Mesenchymal stem cell (in vitro differentiated cells and primary cell): Measurements from ENCODE around the gene DMXL1.
A peak's percentile ranks its signal among the peaks of the same experiment; 100 is the strongest.

ENCODE experiments used
- DNase-seq: peaks from one replicate; pipeline ENCODE4 v3.0.0-alpha.2; 2013
- H2AFZ ChIP-seq: one replicate; pipeline ENCODE4 v1.6.1; 2013; ENCODE audit warnings: low read depth, mild to moderate bottlenecking, control low read depth, inconsistent platforms, low read length, moderate library complexity
- H2AK5ac ChIP-seq: 2 replicates; pipeline ENCODE4 v1.6.1; 2013; ENCODE audit warnings: low read length, moderate library complexity, mild to moderate bottlenecking, inconsistent platforms; ENCODE audit not compliant: severe bottlenecking
- H2BK120ac ChIP-seq: one replicate; pipeline ENCODE4 v1.6.1; 2013; ENCODE audit warnings: low read depth, mild to moderate bottlenecking, inconsistent platforms, low read length, moderate library complexity
- H2BK12ac ChIP-seq, 2 experiments: one replicate each; pipeline ENCODE4 v1.6.1; 2013; ENCODE audit warnings: inconsistent platforms in 2 of 2, low read length in 2 of 2, mild to moderate bottlenecking in 2 of 2, moderate library complexity in 2 of 2, control low read depth in 1 of 2
- H2BK15ac ChIP-seq: one replicate; pipeline ENCODE4 v1.6.1; 2013; ENCODE audit warnings: mild to moderate bottlenecking, low read depth, inconsistent platforms; ENCODE audit not compliant: poor library complexity, severe bottlenecking
- H2BK5ac ChIP-seq: 2 replicates; pipeline ENCODE4 v1.6.1; 2013; ENCODE audit warnings: low read depth, mild to moderate bottlenecking, low read length, control low read depth, inconsistent platforms; ENCODE audit not compliant: poor library complexity, severe bottlenecking
- H3K14ac ChIP-seq, 2 experiments: one replicate each; pipeline ENCODE4 v1.6.1; 2013; ENCODE audit warnings: inconsistent platforms in 2 of 2, low read length in 2 of 2, control low read depth in 1 of 2, mild to moderate bottlenecking in 1 of 2, moderate library complexity in 1 of 2
- H3K18ac ChIP-seq, 2 experiments: one replicate each; pipeline ENCODE4 v1.6.1; 2013; ENCODE audit warnings: inconsistent platforms in 2 of 2, low read length in 2 of 2, control low read depth in 1 of 2, low read depth in 1 of 2, mild to moderate bottlenecking in 1 of 2
- H3K23ac ChIP-seq, 2 experiments: one replicate each; pipeline ENCODE4 v1.6.1; 2013; ENCODE audit warnings: inconsistent platforms in 2 of 2, low read length in 2 of 2, mild to moderate bottlenecking in 2 of 2, moderate library complexity in 2 of 2, control low read depth in 1 of 2
- H3K27ac ChIP-seq: 2 replicates; pipeline ENCODE4 v1.5.1; 2013; ENCODE audit warnings: mild to moderate bottlenecking, moderate library complexity, low read length, control low read depth, inconsistent platforms; ENCODE audit not compliant: poor library complexity, severe bottlenecking
- H3K27me3 ChIP-seq, 2 experiments: 2 replicates each; pipeline versions ENCODE4 v1.6.1 to v1.7.0; 2013; ENCODE audit warnings: low read length in 2 of 2, mild to moderate bottlenecking in 2 of 2, moderate library complexity in 2 of 2, control low read depth in 1 of 2, inconsistent platforms in 1 of 2; ENCODE audit not compliant: control insufficient read depth in 1 of 2, insufficient read depth in 1 of 2
- H3K36me3 ChIP-seq, 2 experiments: 2 replicates each; pipeline versions ENCODE4 v1.6.1 to v1.7.0; 2013; ENCODE audit warnings: low read length in 2 of 2, control low read depth in 1 of 2, inconsistent platforms in 1 of 2, low read depth in 1 of 2, mild to moderate bottlenecking in 1 of 2; ENCODE audit not compliant: insufficient read depth in 2 of 2, control insufficient read depth in 1 of 2
- H3K4ac ChIP-seq, 2 experiments: one replicate each; pipeline ENCODE4 v1.6.1; 2013; ENCODE audit warnings: inconsistent platforms in 2 of 2, low read length in 2 of 2, mild to moderate bottlenecking in 2 of 2, moderate library complexity in 2 of 2, control low read depth in 1 of 2, low read depth in 1 of 2
- H3K4me1 ChIP-seq: 2 replicates; pipeline ENCODE4 v1.6.1; 2013; ENCODE audit warnings: low read depth, low read length, control low read depth; ENCODE audit not compliant: control insufficient read depth, insufficient read depth
- H3K4me2 ChIP-seq: 2 replicates; pipeline ENCODE4 v1.6.1; 2013; ENCODE audit warnings: low read length, mild to moderate bottlenecking, inconsistent platforms; ENCODE audit not compliant: poor library complexity, severe bottlenecking
- H3K4me3 ChIP-seq, 2 experiments: 2 replicates each; pipeline versions ENCODE4 v1.5.1 to v1.7.0; 2013; ENCODE audit warnings: low read length in 2 of 2, mild to moderate bottlenecking in 2 of 2, control low read depth in 1 of 2, low read depth in 1 of 2; ENCODE audit not compliant: insufficient read depth in 1 of 2
- H3K79me1 ChIP-seq: replicated peaks from 2 replicates; pipeline ENCODE4 v1.6.1; 2013; ENCODE audit warnings: mild to moderate bottlenecking, control low read depth, low read length, inconsistent platforms; ENCODE audit not compliant: poor library complexity, severe bottlenecking
- H3K9ac ChIP-seq: 2 replicates; pipeline ENCODE4 v1.7.0; 2013; ENCODE audit warnings: mild to moderate bottlenecking, low read length, moderate library complexity
- H3K9me3 ChIP-seq: 2 replicates; pipeline ENCODE4 v1.7.0; 2013; ENCODE audit warnings: mild to moderate bottlenecking, low read length; ENCODE audit not compliant: control insufficient read depth
- H4K8ac ChIP-seq: one replicate; pipeline ENCODE4 v1.6.1; 2013; ENCODE audit warnings: inconsistent platforms, mild to moderate bottlenecking, low read length, moderate library complexity
- H4K91ac ChIP-seq: one replicate; pipeline ENCODE4 v1.6.1; 2013; ENCODE audit warnings: mild to moderate bottlenecking, low read length, inconsistent platforms
- WGBS: methylation state at CpG from one replicate; pipeline ENCODE4 v1.1.7; 2013; ENCODE audit warnings: mixed read lengths; 5-methylcytosine and 5-hydroxymethylcytosine counted together

DMXL1 gene

DNA sequence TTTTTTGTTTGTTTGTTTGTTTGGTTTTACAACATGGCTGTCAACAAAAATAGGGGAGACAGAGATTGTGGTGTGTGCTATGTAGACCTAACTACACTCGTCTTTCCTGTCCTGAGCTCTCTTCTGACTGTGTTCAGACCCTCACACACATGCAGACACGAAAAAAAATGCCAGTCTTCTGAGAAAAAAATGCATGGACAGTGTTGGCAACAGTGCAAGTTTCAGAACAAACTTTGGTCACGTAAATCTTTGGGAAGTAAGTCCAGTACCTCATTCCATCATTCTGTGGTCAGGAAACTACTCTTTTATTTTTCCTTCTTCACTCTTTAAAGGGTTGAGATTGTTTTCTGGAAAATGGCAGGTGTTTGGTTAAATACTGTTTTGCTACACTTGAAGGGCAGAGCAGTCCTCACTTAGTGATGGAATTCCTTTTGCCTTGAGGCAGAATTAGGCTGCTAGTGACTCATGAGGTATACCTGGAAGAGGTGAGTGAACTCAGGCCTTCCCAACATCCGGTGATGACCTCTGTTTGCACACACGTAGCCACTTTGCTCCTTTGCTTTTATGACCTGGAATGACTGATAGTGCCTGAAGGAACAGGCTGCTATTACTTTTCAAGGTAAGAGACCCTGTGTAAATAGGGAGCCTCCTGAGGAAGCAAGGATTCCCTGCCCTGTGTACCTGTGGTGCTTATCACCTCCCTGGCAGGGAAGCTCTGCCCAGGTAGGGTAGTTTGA lies 203.3 kb downstream of the DMXL1 start:
- no peak overlapping the region for H2BK5ac ChIP-seq
- no peak overlapping the region for H2BK120ac ChIP-seq
- DNase-seq = no peak
- no peak overlapping the region for H3K4ac ChIP-seq
- no peak overlapping the region for H2BK15ac ChIP-seq
- no peak overlapping the region for H2AK5ac ChIP-seq
- no peak overlapping the region for H3K4me3 ChIP-seq
- no peak overlapping the region for H3K9ac ChIP-seq
- H3K4me2 ChIP-seq = no peak overlapping the region
- H4K8ac ChIP-seq = no peak overlapping the region
- no peak overlapping the region for H3K23ac ChIP-seq
- H3K79me1 ChIP-seq = peaks cover 11% of the 10 kb centered on the region
- no peak overlapping the region for H2BK12ac ChIP-seq
- no peaks in the 10 kb centered on the region for H3K27me3 ChIP-seq
- no peak overlapping the region for H2AFZ ChIP-seq
- H3K18ac ChIP-seq = no peak overlapping the region
- peak overlapping the region; percentile 13 for H3K27ac ChIP-seq
- no peaks in the 10 kb centered on the region for H3K36me3 ChIP-seq
- H3K14ac ChIP-seq = no peak overlapping the region
- no peaks in the 10 kb centered on the region for H3K9me3 ChIP-seq
- H4K91ac ChIP-seq = no peak overlapping the region
- 79% methylated on average over 5 of the region's 5 CpGs for WGBS
- H3K4me1 ChIP-seq = peaks cover 11% of the 10 kb centered on the region

DNA sequence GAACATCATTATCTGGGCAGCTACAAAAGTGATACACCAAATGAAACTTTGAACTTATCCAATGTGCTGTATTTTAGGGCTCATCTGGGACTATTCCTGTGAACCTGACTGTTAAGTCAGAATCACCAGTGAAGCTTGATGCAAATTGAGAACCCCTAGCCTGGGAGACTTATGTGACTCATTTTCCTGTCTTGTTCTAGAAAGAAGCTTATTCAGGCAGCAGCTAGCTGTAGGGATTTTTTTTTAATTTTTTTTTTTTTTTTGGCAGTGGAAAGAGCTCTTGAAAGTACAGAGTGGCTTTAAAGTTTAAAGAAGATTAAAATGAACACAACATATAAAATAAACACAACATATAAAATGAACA lies 203.9 kb downstream of the DMXL1 start:
- Histone ChIP-seq H2BK120ac (no peak overlapping the region), H4K91ac (no peak overlapping the region), H3K36me3 (no peaks in the 10 kb centered on the region), H2AFZ (no peak overlapping the region), H2BK12ac (no peak overlapping the region), H3K27me3 (no peaks in the 10 kb centered on the region), H2AK5ac (no peak overlapping the region), H3K27ac (peak overlapping the region; percentile 13), H4K8ac (no peak overlapping the region), H3K23ac (no peak overlapping the region), H3K4me2 (no peak overlapping the region), H3K4me3 (no peak overlapping the region), H2BK5ac (no peak overlapping the region), H3K79me1 (peaks cover 12% of the 10 kb centered on the region), H3K9ac (no peak overlapping the region), H3K4me1 (peaks cover 11% of the 10 kb centered on the region), H3K14ac (no peak overlapping the region), H3K18ac (no peak overlapping the region), H2BK15ac (no peak overlapping the region), H3K9me3 (no peaks in the 10 kb centered on the region), H3K4ac (no peak overlapping the region)
- DNase-seq = peak; percentile 61

DNA sequence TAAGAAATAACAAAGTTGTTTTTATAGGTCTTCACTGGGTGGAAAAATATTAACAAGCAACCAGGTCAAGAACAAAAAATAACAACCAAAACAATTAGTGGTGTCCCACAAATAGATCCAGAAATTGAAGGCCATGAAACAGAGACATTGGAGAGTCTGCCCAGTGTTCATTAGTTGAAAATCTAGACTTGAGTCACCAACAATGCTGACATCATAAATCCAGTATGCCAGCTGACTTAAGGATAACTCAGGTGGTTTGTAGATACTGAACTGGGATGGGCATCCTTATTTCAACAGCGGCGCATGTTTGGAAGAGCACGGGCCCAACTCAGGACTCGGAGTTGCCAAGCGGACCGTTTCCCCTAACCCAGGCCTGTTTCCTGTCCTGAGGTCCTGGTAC lies 204.3 kb downstream of the DMXL1 start:
- peaks cover 12% of the 10 kb centered on the region for H3K79me1 ChIP-seq
- no peak overlapping the region for H2AFZ ChIP-seq
- H4K91ac ChIP-seq = no peak overlapping the region
- peak overlapping the region in 1 of 2 experiments; percentile 29 for H3K18ac ChIP-seq
- H3K9ac ChIP-seq = no peak overlapping the region
- no peak overlapping the region for H2BK5ac ChIP-seq
- no peak for DNase-seq
- no peak overlapping the region for H2BK15ac ChIP-seq
- H3K4me1 ChIP-seq = peaks cover 11% of the 10 kb centered on the region
- H3K4me3 ChIP-seq = no peak overlapping the region
- no peak overlapping the region for H4K8ac ChIP-seq
- H3K4ac ChIP-seq = no peak overlapping the region
- no peaks in the 10 kb centered on the region for H3K27me3 ChIP-seq
- no peak overlapping the region for H3K14ac ChIP-seq
- H3K23ac ChIP-seq = no peak overlapping the region
- no peaks in the 10 kb centered on the region for H3K36me3 ChIP-seq
- no peak overlapping the region for H3K27ac ChIP-seq
- H2AK5ac ChIP-seq = peak overlapping the region; percentile 67
- H2BK12ac ChIP-seq = peak overlapping the region in 1 of 2 experiments; percentile 40
- H2BK120ac ChIP-seq = no peak overlapping the region
- WGBS = 98% methylated on average over 4 of the region's 6 CpGs
- no peak overlapping the region for H3K4me2 ChIP-seq
- H3K9me3 ChIP-seq = no peaks in the 10 kb centered on the region

DNA sequence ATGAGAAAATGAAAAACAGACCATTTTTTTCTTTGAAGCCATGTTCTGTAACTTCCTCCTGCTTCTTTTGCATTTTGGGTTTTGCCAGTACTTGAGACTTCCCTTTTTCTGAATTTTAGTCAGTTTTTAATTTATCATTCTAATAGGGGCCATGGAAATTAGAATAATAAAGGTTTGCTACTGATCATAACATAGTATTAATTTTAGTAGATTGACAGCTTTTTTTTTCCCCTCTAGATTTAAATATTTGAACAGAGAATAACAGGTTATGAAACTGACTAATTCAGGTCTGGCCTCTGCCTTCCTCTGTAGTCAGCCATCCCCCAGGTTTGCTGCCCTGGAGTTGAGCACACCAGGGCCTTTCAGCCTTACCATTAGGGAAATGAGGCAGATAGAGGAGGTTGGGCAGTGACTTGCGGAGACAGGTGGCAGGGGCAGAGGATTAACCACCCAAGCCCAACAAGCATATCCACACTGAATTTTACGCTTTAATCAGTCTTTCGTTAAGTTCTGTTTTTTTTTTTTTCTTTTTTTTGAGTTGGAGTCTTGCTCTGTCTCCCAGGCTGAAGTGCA lies 204.8 kb downstream of the DMXL1 start:
- no peak for DNase-seq
- Histone ChIP-seq H4K91ac (no peak overlapping the region), H2AK5ac (peak overlapping the region; percentile 43), H3K4me1 (peaks cover 11% of the 10 kb centered on the region), H3K14ac (peak overlapping the region in 1 of 2 experiments; percentile 7), H3K27me3 (no peaks in the 10 kb centered on the region), H3K4me2 (no peak overlapping the region), H2BK5ac (no peak overlapping the region), H2BK15ac (no peak overlapping the region), H3K4me3 (no peak overlapping the region), H2BK12ac (no peak overlapping the region), H2AFZ (no peak overlapping the region), H3K27ac (no peak overlapping the region), H3K4ac (no peak overlapping the region), H3K36me3 (no peaks in the 10 kb centered on the region), H3K18ac (no peak overlapping the region), H3K9me3 (no peaks in the 10 kb centered on the region), H3K79me1 (peaks cover 13% of the 10 kb centered on the region), H2BK120ac (no peak overlapping the region), H3K9ac (no peak overlapping the region), H4K8ac (no peak overlapping the region), H3K23ac (no peak overlapping the region)
- 81% methylated on average over 2 of the region's 3 CpGs for WGBS
